DND-41 (cell line): Measurements from ENCODE around the gene CTAG1A.

Source experiments
- EZH2 ChIP-seq: IDR thresholded peaks from 3 replicates; pipeline ENCODE4 v1.6.1; 2012; ENCODE audit warnings: borderline replicate concordance, low read depth, mild to moderate bottlenecking, moderate library complexity, low read length, inconsistent platforms; ENCODE audit not compliant: severe bottlenecking
- TF ChIP-seq, protein P1 (sequence below): IDR thresholded peaks from 2 replicates; pipeline ENCODE4 v1.5.1; 2012; ENCODE audit warnings: borderline replicate concordance, low read length, moderate library complexity, mild to moderate bottlenecking; ENCODE audit not compliant: poor library complexity, severe bottlenecking; ENCODE audit errors: extremely low read depth

DNA sequence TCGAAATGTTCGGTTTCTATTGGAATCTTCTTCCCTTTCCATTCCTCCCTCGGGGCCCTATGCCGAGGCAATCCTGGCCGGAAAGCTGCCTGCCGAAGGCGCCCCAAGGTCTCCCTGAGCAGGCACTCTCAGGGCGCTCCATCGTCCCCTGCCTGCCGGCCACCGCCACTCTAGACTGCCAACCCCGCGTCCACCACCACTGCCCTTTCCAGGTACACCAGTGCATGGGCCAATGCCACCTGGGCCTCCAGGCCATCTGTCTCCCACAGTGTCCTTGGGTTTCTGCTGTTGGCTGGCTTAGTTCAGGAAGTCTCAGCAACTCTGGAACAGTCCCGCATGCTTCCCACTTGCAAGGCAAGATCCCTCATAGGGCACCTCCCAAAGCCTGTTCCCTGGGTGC lies 14.6 kb downstream of the CTAG1A start:
- TF ChIP-seq, protein P1, sequence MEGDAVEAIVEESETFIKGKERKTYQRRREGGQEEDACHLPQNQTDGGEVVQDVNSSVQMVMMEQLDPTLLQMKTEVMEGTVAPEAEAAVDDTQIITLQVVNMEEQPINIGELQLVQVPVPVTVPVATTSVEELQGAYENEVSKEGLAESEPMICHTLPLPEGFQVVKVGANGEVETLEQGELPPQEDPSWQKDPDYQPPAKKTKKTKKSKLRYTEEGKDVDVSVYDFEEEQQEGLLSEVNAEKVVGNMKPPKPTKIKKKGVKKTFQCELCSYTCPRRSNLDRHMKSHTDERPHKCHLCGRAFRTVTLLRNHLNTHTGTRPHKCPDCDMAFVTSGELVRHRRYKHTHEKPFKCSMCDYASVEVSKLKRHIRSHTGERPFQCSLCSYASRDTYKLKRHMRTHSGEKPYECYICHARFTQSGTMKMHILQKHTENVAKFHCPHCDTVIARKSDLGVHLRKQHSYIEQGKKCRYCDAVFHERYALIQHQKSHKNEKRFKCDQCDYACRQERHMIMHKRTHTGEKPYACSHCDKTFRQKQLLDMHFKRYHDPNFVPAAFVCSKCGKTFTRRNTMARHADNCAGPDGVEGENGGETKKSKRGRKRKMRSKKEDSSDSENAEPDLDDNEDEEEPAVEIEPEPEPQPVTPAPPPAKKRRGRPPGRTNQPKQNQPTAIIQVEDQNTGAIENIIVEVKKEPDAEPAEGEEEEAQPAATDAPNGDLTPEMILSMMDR, result no peak
- TF ChIP-seq EZH2, result no peak
